Heart left ventricle (tissue), 13 donors: Measurements from ENCODE around the gene WAC.

Experiments used
- CTCF ChIP-seq, 12 donors: fragments of 200-600 bp; sonication (generic) in 4 of 12; IDR thresholded peaks; one replicate each; pipeline versions ENCODE4 v1.5.0 to v1.8.0; 2018 to 2022; ENCODE audit warnings: antibody characterized with exemption in 12 of 12, mild to moderate bottlenecking in 5 of 12
- POLR2A ChIP-seq, 2 donors: fragments of 450-650 bp; IDR thresholded peaks; one replicate each; pipeline ENCODE4 v1.6.1; 2017; ENCODE audit warnings: antibody characterized with exemption in 2 of 2, mild to moderate bottlenecking in 2 of 2, moderate library complexity in 2 of 2
- donor health status: ischemic (EF 13 %, LVEDD 7.1; RV severe dilation, severe dysfunction).
- donor health status: DM: no; HTN: yes; CAD: no.
- donor health status: DM: no; HTN: no; CAD: no.
- donor health status: ischemic (EF 25% LVEDD 6.9; RV normal size, moderate dysfunction).
- donor health status: ischemic (EF 25% LVEDD 5.7; RV mildly dilated, moderate dysfunction).
- donor health status: ischemic (EF 35%, LVEDD 5.7; RV mildly dilated, moderate dysfunction).
- donor health status: nonischemic (EF 11% LVEDD 7.7; RV severe dilation, severe dysfunction).
- donor health status: DM: yes; HTN: yes; CAD: no.
- donor health status: PGD.
- donor health status: ischemic (EF 29% LVEDD 5.4; RV normal size, mild dysfunction).
- donor health status: nonischemic (EF 23%, LVEDD 6.1; RV moderate dilation, normal function).

GRCh38 chr10:28577506-28577905, 44.6 kb downstream of the WAC start:
- TF ChIP-seq POLR2A (IDR thresholded peaks at IDR 0.05): no peak
- TF ChIP-seq CTCF (IDR thresholded peaks at IDR 0.05): no peak
